Stimulated activated CD8-positive, alpha-beta memory T cell treated with anti-CD3 and anti-CD28 coated beads, Interleukin-15, amount 100 ng/mL, for 1 hour (primary cell): ENCODE results near the gene PCGF1.

Source experiments
- DNase-seq: peaks from one replicate; pipeline ENCODE4 v3.0.0-alpha.2; 2020; ENCODE audit warnings: low read depth

The PCGF1 gene

GRCh38 chr2:74507145-74507925 lies at the start of gene PCGF1:
Gene PCGF1, minus strand, starts transcription at chr2:74507695. Its CDS starts 27 bp downstream, at chr2:74507668.
- DNase-seq = peak; percentile 99

GRCh38 chr2:74556831-74557370 lies 49.4 kb upstream of the PCGF1 start:
- no peak for DNase-seq

GRCh38 chr2:74556159-74556558 lies 48.7 kb upstream of the PCGF1 start:
- DNase-seq = no peak

- no peak for DNase-seq
Observed at GRCh38 chr2:74555610-74556103, 48.2 kb upstream of the PCGF1 start.

GRCh38 chr2:74554820-74555531 lies 47.5 kb upstream of the PCGF1 start:
- DNase-seq = no peak

GRCh38 chr2:74553892-74554819 lies 46.7 kb upstream of the PCGF1 start, which contains the start of the genes DOK1 and LOXL3:
Gene DOK1, plus strand, starts transcription at chr2:74554720. Its CDS starts 35 bp downstream, at chr2:74554755.
Gene LOXL3, minus strand, starts transcription at chr2:74553942. Its CDS starts 1,308 bp downstream, at chr2:74552634.
- DNase-seq = peak; percentile 58

GRCh38 chr2:74552914-74553811 lies 45.7 kb upstream of the PCGF1 start:
- no peak for DNase-seq

GRCh38 chr2:74551942-74552913 lies 44.7 kb upstream of the PCGF1 start:
- no peak for DNase-seq

GRCh38 chr2:74551530-74551929 lies 44.0 kb upstream of the PCGF1 start:
- DNase-seq = no peak

- DNase-seq = no peak
Observed at GRCh38 chr2:74550231-74550630, 42.7 kb upstream of the PCGF1 start.

GRCh38 chr2:74548900-74549826 lies 41.7 kb upstream of the PCGF1 start:
- DNase-seq = no peak

- DNase-seq = no peak
Observed at GRCh38 chr2:74548285-74548899, 40.9 kb upstream of the PCGF1 start.

- DNase-seq = no peak
Observed at GRCh38 chr2:74546004-74546403, 38.5 kb upstream of the PCGF1 start.

- no peak for DNase-seq
Observed at GRCh38 chr2:74544634-74545033, 37.1 kb upstream of the PCGF1 start.

GRCh38 chr2:74542978-74543377 lies 35.5 kb upstream of the PCGF1 start:
- DNase-seq = no peak

- DNase-seq = no peak
Observed at GRCh38 chr2:74540291-74540690, 32.8 kb upstream of the PCGF1 start.

GRCh38 chr2:74538881-74539339 lies 31.4 kb upstream of the PCGF1 start:
- DNase-seq = no peak

GRCh38 chr2:74537140-74537539 lies 29.6 kb upstream of the PCGF1 start:
- DNase-seq = no peak
